HCT116 (cell line): ENCODE data around the gene BCL7A.

ENCODE experiments used
- ATF3 ChIP-seq: IDR thresholded peaks from 2 replicates; pipeline ENCODE4 v1.6.1; 2012
- CEBPB ChIP-seq: IDR thresholded peaks from 2 replicates; pipeline ENCODE4 v1.6.1; 2012; ENCODE audit warnings: low read depth
- CTCF ChIP-seq, 3 experiments: fragments of 200-600 bp in 1 of 3; sonication (generic) in 1 of 3; IDR thresholded peaks in 2 of 3; conservative IDR thresholded peaks in 1 of 3; 2 replicates each; pipeline ENCODE4 v1.5.1; 2012 to 2017; ENCODE audit warnings: low read depth in 2 of 3, low read length in 2 of 3, antibody characterized with exemption in 1 of 3, borderline replicate concordance in 1 of 3, control low read depth in 1 of 3, mild to moderate bottlenecking in 1 of 3, mixed read lengths in 1 of 3, mixed run types in 1 of 3, moderate library complexity in 1 of 3; ENCODE audit not compliant: insufficient read depth in 1 of 3
- EZH2 ChIP-seq: fragments of 200-600 bp; sonication (generic); IDR thresholded peaks from 2 replicates; pipeline ENCODE4 v1.6.1; 2017; ENCODE audit warnings: antibody characterized with exemption, mixed run types
- JUND ChIP-seq: IDR thresholded peaks from 2 replicates; pipeline ENCODE4 v1.6.1; 2012
- MAX ChIP-seq: IDR thresholded peaks from 2 replicates; pipeline ENCODE4 v1.6.1; 2012
- POLR2A ChIP-seq: IDR thresholded peaks from 2 replicates; pipeline ENCODE4 v1.7.0; 2011; ENCODE audit warnings: borderline replicate concordance; ENCODE audit not compliant: insufficient read depth, insufficient read length; ENCODE audit errors: extremely low read depth
- POLR2AphosphoS5 ChIP-seq: IDR thresholded peaks from 2 replicates; pipeline ENCODE4 v1.6.1; 2011; ENCODE audit warnings: mild to moderate bottlenecking, low read depth, low read length, moderate library complexity
- RAD21 ChIP-seq: IDR thresholded peaks from 2 replicates; pipeline ENCODE4 v1.6.1; 2012; ENCODE audit warnings: low read depth, mild to moderate bottlenecking
- REST ChIP-seq: IDR thresholded peaks from 2 replicates; pipeline ENCODE4 v1.6.1; 2012; ENCODE audit warnings: low read depth
- SP1 ChIP-seq: IDR thresholded peaks from 2 replicates; pipeline ENCODE4 v1.6.1; 2012; ENCODE audit warnings: low read depth
- TCF7L2 ChIP-seq: IDR thresholded peaks from 2 replicates; pipeline ENCODE4 v1.7.0; 2011; ENCODE audit warnings: borderline replicate concordance, inconsistent platforms; ENCODE audit not compliant: insufficient read depth, insufficient read length; ENCODE audit errors: extremely low read depth
- YY1 ChIP-seq: IDR thresholded peaks from 2 replicates; pipeline ENCODE4 v1.6.1; 2011; ENCODE audit warnings: low read length, low read depth, moderate library complexity, mild to moderate bottlenecking; ENCODE audit not compliant: insufficient replicate concordance; ENCODE audit errors: extremely low read depth
- ZBTB33 ChIP-seq: IDR thresholded peaks from 2 replicates; pipeline ENCODE4 v1.6.1; 2011; ENCODE audit warnings: mild to moderate bottlenecking, low read length, moderate library complexity; ENCODE audit not compliant: insufficient replicate concordance; ENCODE audit errors: extremely low read depth

- TF ChIP-seq REST (no peak), TCF7L2 (no peak), POLR2AphosphoS5 (no peak), CEBPB (no peak), CTCF (IDR thresholded peaks at IDR 0.05 in 2 of 3, conservative IDR thresholded peaks at IDR 0.05 in 1 of 3; ENCODE audit: borderline replicate concordance in 1 of 3, insufficient read depth in 1 of 3, low read depth in 2 of 3, low read length in 2 of 3) (no peak), YY1 (no peak), POLR2A (no peak), ZBTB33 (no peak), ATF3 (no peak), EZH2 (no peak), JUND (no peak), MAX (no peak), RAD21 (no peak), SP1 (no peak)
Measured at GRCh38 chr12:121974026-121974985, 47.4 kb upstream of the BCL7A start.
